WTC11 (cell line): Measurements from ENCODE around the gene PTPRC. TPM values are rescaled to one million over a fixed set of nuclear protein-coding genes. Genes with fewer than 3 reads are reported as not detected.

Experiments used
- ATAC-seq: fragments of 200-7000 bp; cut with Tn5 transposase; 2 replicates; pipeline ENCODE4 v1.10.0; 2021; ENCODE audit warnings: mild to moderate bottlenecking, moderate library complexity
- CTCF ChIA-PET: fragments of 300-600 bp; sonication (Branson Sonifier 250); formaldehyde crosslinking; loops from one replicate; lab custom pipeline; 2021; ENCODE audit warnings: antibody characterized with exemption; lab: Charles Lee
- POLR2A ChIA-PET: fragments of 350-600 bp; sonication (Branson Sonifier 250); formaldehyde crosslinking; loops from one replicate; lab custom pipeline; 2021; ENCODE audit warnings: antibody characterized with exemption; lab: Charles Lee
- DNase-seq: peaks from one replicate; pipeline ENCODE4 v3.0.0; 2021; ENCODE audit warnings: low spot score
- H3K27ac Mint-ChIP-seq: 2 replicates; pipeline ENCODE4 v1.8.0; 2021; ENCODE audit warnings: mixed read lengths
- H3K27me3 Mint-ChIP-seq: 2 replicates; pipeline ENCODE4 v1.8.0; 2021; ENCODE audit warnings: low read depth, mild to moderate bottlenecking, moderate library complexity, mixed read lengths
- H3K36me3 Mint-ChIP-seq: 2 replicates; pipeline ENCODE4 v1.8.0; 2021; ENCODE audit warnings: mixed read lengths
- H3K4me1 Mint-ChIP-seq: 2 replicates; pipeline ENCODE4 v1.8.0; 2022; ENCODE audit warnings: mixed read lengths
- H3K4me3 Mint-ChIP-seq: 2 replicates; pipeline ENCODE4 v1.8.0; 2021; ENCODE audit warnings: mild to moderate bottlenecking, moderate library complexity, mixed read lengths
- H3K9me3 Mint-ChIP-seq: 2 replicates; pipeline ENCODE4 v1.8.0; 2021; ENCODE audit warnings: mixed read lengths
- ATF3 ChIP-seq: sonication (generic); formaldehyde crosslinking; conservative IDR thresholded peaks from 2 replicates; pipeline ENCODE4 v1.8.1; 2022; ENCODE audit warnings: mild to moderate bottlenecking, missing genetic modification reagents
- E2F4 ChIP-seq: sonication (generic); formaldehyde crosslinking; IDR thresholded peaks from 2 replicates; pipeline ENCODE4 v1.8.1; 2022; ENCODE audit warnings: low read depth, mild to moderate bottlenecking, moderate library complexity, missing genetic modification reagents, borderline replicate concordance
- ELF4 ChIP-seq: sonication (generic); formaldehyde crosslinking; IDR thresholded peaks from 2 replicates; pipeline ENCODE4 v1.8.1; 2022; ENCODE audit warnings: low read depth, mild to moderate bottlenecking, moderate library complexity, missing genetic modification reagents
- ERG ChIP-seq: fragments of 250-450 bp; sonication (Bioruptor Pico); IDR thresholded peaks from 2 replicates; pipeline ENCODE4 v1.8.0; 2021; ENCODE audit warnings: mild to moderate bottlenecking
- FOXP4 ChIP-seq: sonication (generic); formaldehyde crosslinking; IDR thresholded peaks from 2 replicates; pipeline ENCODE4 v1.8.0; 2022; ENCODE audit warnings: mild to moderate bottlenecking, missing genetic modification reagents
- IRF2 ChIP-seq: sonication (generic); formaldehyde crosslinking; IDR thresholded peaks from 2 replicates; pipeline ENCODE4 v1.8.0; 2022; ENCODE audit warnings: low read depth, missing genetic modification reagents, borderline replicate concordance
- JAZF1 ChIP-seq: fragments of 250-450 bp; sonication (Bioruptor Pico); IDR thresholded peaks from 2 replicates; pipeline ENCODE4 v1.9.0; 2021; ENCODE audit warnings: moderate library complexity, mild to moderate bottlenecking, inconsistent platforms
- MAX ChIP-seq: sonication (generic); formaldehyde crosslinking; IDR thresholded peaks from 2 replicates; pipeline ENCODE4 v1.8.0; 2022; ENCODE audit warnings: mild to moderate bottlenecking, missing genetic modification reagents
- MYBL2 ChIP-seq: sonication (generic); formaldehyde crosslinking; IDR thresholded peaks from 2 replicates; pipeline ENCODE4 v1.8.1; 2023; ENCODE audit warnings: mild to moderate bottlenecking, moderate library complexity, missing genetic modification reagents
- NFATC4 ChIP-seq: fragments of 250-450 bp; sonication (Bioruptor Pico); IDR thresholded peaks from 2 replicates; pipeline ENCODE4 v1.9.0; 2021; ENCODE audit warnings: mild to moderate bottlenecking
- NFE2L1 ChIP-seq: sonication (generic); formaldehyde crosslinking; IDR thresholded peaks from 2 replicates; pipeline ENCODE4 v1.8.1; 2023; ENCODE audit warnings: missing genetic modification reagents
- NFYB ChIP-seq: sonication (generic); formaldehyde crosslinking; conservative IDR thresholded peaks from 2 replicates; pipeline ENCODE4 v1.8.0; 2022; ENCODE audit warnings: low read depth, missing genetic modification reagents
- NR2C2 ChIP-seq: sonication (generic); formaldehyde crosslinking; IDR thresholded peaks from 2 replicates; pipeline ENCODE4 v1.8.0; 2022; ENCODE audit warnings: mild to moderate bottlenecking, missing genetic modification reagents
- NR3C1 ChIP-seq: sonication (generic); formaldehyde crosslinking; conservative IDR thresholded peaks from 2 replicates; pipeline ENCODE4 v1.8.1; 2023; ENCODE audit warnings: low read depth, mild to moderate bottlenecking, missing genetic modification reagents
- OVOL2 ChIP-seq: fragments of 250-450 bp; sonication (Bioruptor Pico); IDR thresholded peaks from 2 replicates; pipeline ENCODE4 v1.9.0; 2021; ENCODE audit warnings: mild to moderate bottlenecking, borderline replicate concordance
- PREB ChIP-seq: sonication (generic); formaldehyde crosslinking; IDR thresholded peaks from 2 replicates; pipeline ENCODE4 v1.8.1; 2022; ENCODE audit warnings: mild to moderate bottlenecking, missing genetic modification reagents, moderate library complexity, borderline replicate concordance
- SMAD3 ChIP-seq: sonication (generic); formaldehyde crosslinking; IDR thresholded peaks from 2 replicates; pipeline ENCODE4 v1.8.0; 2022; ENCODE audit warnings: missing genetic modification reagents, mild to moderate bottlenecking, borderline replicate concordance
- SP1 ChIP-seq: sonication (generic); formaldehyde crosslinking; conservative IDR thresholded peaks from 2 replicates; pipeline ENCODE4 v1.8.1; 2022; ENCODE audit warnings: missing genetic modification reagents
- USF1 ChIP-seq: sonication (generic); formaldehyde crosslinking; IDR thresholded peaks from 2 replicates; pipeline ENCODE4 v1.8.0; 2022; ENCODE audit warnings: mild to moderate bottlenecking, missing genetic modification reagents
- ZMAT4 ChIP-seq: fragments of 250-450 bp; sonication (Bioruptor Pico); IDR thresholded peaks from 2 replicates; pipeline ENCODE4 v1.9.0; 2021; ENCODE audit warnings: mild to moderate bottlenecking
- ZNF121 ChIP-seq: sonication (generic); formaldehyde crosslinking; IDR thresholded peaks from 2 replicates; pipeline ENCODE4 v1.8.0; 2023; ENCODE audit warnings: missing genetic modification reagents
- ZNF232 ChIP-seq: sonication (generic); formaldehyde crosslinking; IDR thresholded peaks from 2 replicates; pipeline ENCODE4 v1.8.0; 2022; ENCODE audit warnings: mild to moderate bottlenecking, missing genetic modification reagents
- ZNF396 ChIP-seq: fragments of 250-450 bp; sonication (Bioruptor Pico); IDR thresholded peaks from 2 replicates; pipeline ENCODE4 v1.8.0; 2021; ENCODE audit warnings: mild to moderate bottlenecking, moderate library complexity, borderline replicate concordance
- ZNF423 ChIP-seq: fragments of 250-450 bp; sonication (Bioruptor Pico); IDR thresholded peaks from 2 replicates; pipeline ENCODE4 v2.1.2; 2022; ENCODE audit warnings: mild to moderate bottlenecking, moderate library complexity
- ZNF532 ChIP-seq: fragments of 250-450 bp; sonication (Bioruptor Pico); IDR thresholded peaks from 2 replicates; pipeline ENCODE4 v1.9.0; 2021; ENCODE audit warnings: mild to moderate bottlenecking, borderline replicate concordance
- total RNA-seq: library from RNA; stranded (reverse); gene quantifications from 3 replicates; pipeline ENCODE4 v1.2.3, GENCODE V29; 2021

Gene PTPRC
- total RNA-seq, 1 experiment from 2014 or later = 1.4 TPM

GRCh38 chr1:198649232-198649967, 10.6 kb downstream of the PTPRC start:
- DNase-seq (no peak), ATAC-seq (no peak)
- Mint-ChIP-seq H3K27me3 (no peaks in the 10 kb centered on the region), H3K27ac (no peak overlapping the region)
- CTCF ChIA-PET = no interaction called here
- TF ChIP-seq ZMAT4 (CRISPR knock-in tag) (no peak), IRF2 (CRISPR knock-in tag) (no peak), ZNF232 (CRISPR knock-in tag) (no peak), ATF3 (CRISPR knock-in tag) (no peak), PREB (no peak), NFE2L1 (CRISPR knock-in tag) (no peak), SP1 (CRISPR knock-in tag) (no peak), USF1 (no peak), ZNF121 (no peak), NFATC4 (no peak), ZNF532 (CRISPR knock-in tag) (no peak), SMAD3 (CRISPR knock-in tag) (no peak), JAZF1 (CRISPR knock-in tag) (no peak), NR2C2 (CRISPR knock-in tag) (no peak), NR3C1 (CRISPR knock-in tag) (no peak)
- TF ChIP-seq, all 79 proteins: peak for 0
- no peak overlapping the region for H3K4me3 Mint-ChIP-seq
- H3K36me3 Mint-ChIP-seq = no peaks in the 10 kb centered on the region
- POLR2A ChIA-PET = no interaction called here
- H3K4me1 Mint-ChIP-seq = peaks cover 17% of the 10 kb centered on the region
- no peaks in the 10 kb centered on the region for H3K9me3 Mint-ChIP-seq

GRCh38 chr1:198649968-198650338, 11.1 kb downstream of the PTPRC start:
- H3K27ac Mint-ChIP-seq = no peak overlapping the region
- ATAC-seq (no peak), DNase-seq (no peak)
- no peaks in the 10 kb centered on the region for H3K27me3 Mint-ChIP-seq
- ChIA-PET CTCF (no interaction called here), POLR2A (no interaction called here)
- no peaks in the 10 kb centered on the region for H3K9me3 Mint-ChIP-seq
- H3K4me1 Mint-ChIP-seq = peaks cover 17% of the 10 kb centered on the region
- H3K36me3 Mint-ChIP-seq = no peaks in the 10 kb centered on the region
- no peak overlapping the region for H3K4me3 Mint-ChIP-seq
- TF ChIP-seq ZNF121 (no peak), ZNF396 (CRISPR knock-in tag) (no peak), E2F4 (CRISPR knock-in tag) (no peak), ZNF423 (no peak), OVOL2 (CRISPR knock-in tag) (no peak), ELF4 (CRISPR knock-in tag) (no peak), MYBL2 (CRISPR knock-in tag) (no peak), MAX (CRISPR knock-in tag) (no peak), FOXP4 (CRISPR knock-in tag) (no peak), NFYB (CRISPR knock-in tag) (no peak), ERG (CRISPR knock-in tag) (no peak)
